Coronary artery (tissue), 2 donors: Measurements from ENCODE around the gene CHAC1.

Experiments
- DNase-seq: peaks from one replicate; pipeline ENCODE4 v3.0.0-alpha.2; 2017; ENCODE audit warnings: low spot score
- H3K27ac ChIP-seq, 2 donors: fragments of 200-600 bp; sonication (generic); one replicate each; pipeline ENCODE4 v1.5.1; 2016 to 2019
- H3K4me3 ChIP-seq: fragments of 200-600 bp; sonication (generic); 2 replicates; pipeline ENCODE4 v1.5.1; 2016; ENCODE audit warnings: mild to moderate bottlenecking, moderate library complexity
- CTCF ChIP-seq: fragments of 200-600 bp; sonication (generic); IDR thresholded peaks from one replicate; pipeline ENCODE4 v1.5.1; 2019; ENCODE audit warnings: antibody characterized with exemption

Gene CHAC1

GRCh38 chr15:40909662-40910630, 43.3 kb upstream of the CHAC1 start:
- TF ChIP-seq CTCF = no peak
- DNase-seq = no peak
- no peak overlapping the region for H3K4me3 ChIP-seq
- H3K27ac ChIP-seq = no peak overlapping the region

GRCh38 chr15:40911141-40911540, 42.1 kb upstream of the CHAC1 start:
- H3K27ac ChIP-seq = no peak overlapping the region
- DNase-seq = no peak
- no peak for TF ChIP-seq CTCF
- H3K4me3 ChIP-seq = no peak overlapping the region

GRCh38 chr15:40911693-40912092, 41.6 kb upstream of the CHAC1 start:
- H3K27ac ChIP-seq = no peak overlapping the region
- DNase-seq = no peak
- no peak for TF ChIP-seq CTCF
- H3K4me3 ChIP-seq = no peak overlapping the region

- H3K27ac ChIP-seq = no peak overlapping the region
- DNase-seq = no peak
- H3K4me3 ChIP-seq = no peak overlapping the region
- no peak for TF ChIP-seq CTCF
Measured at GRCh38 chr15:40912478-40912877, 40.8 kb upstream of the CHAC1 start.

GRCh38 chr15:40914013-40914412, 39.3 kb upstream of the CHAC1 start:
- no peak for DNase-seq
- Histone ChIP-seq H3K27ac (no peak overlapping the region), H3K4me3 (no peak overlapping the region)
- TF ChIP-seq CTCF = no peak

- H3K27ac ChIP-seq = no peak overlapping the region
- DNase-seq = no peak
- TF ChIP-seq CTCF = no peak
- no peak overlapping the region for H3K4me3 ChIP-seq
Measured at GRCh38 chr15:40914486-40914885, 38.8 kb upstream of the CHAC1 start.

GRCh38 chr15:40915116-40915661, 38.1 kb upstream of the CHAC1 start:
- H3K4me3 ChIP-seq = no peak overlapping the region
- DNase-seq = no peak
- no peak overlapping the region for H3K27ac ChIP-seq
- TF ChIP-seq CTCF = no peak
